IPS-20b (cell line): Measurements from ENCODE around the gene GSG1L.

Experiments
- H3K27ac ChIP-seq: one replicate; pipeline ENCODE4 v1.5.1; 2013; ENCODE audit warnings: low read length
- H3K27me3 ChIP-seq: 2 replicates; pipeline ENCODE4 v1.6.1; 2013; ENCODE audit warnings: mild to moderate bottlenecking, low read length, inconsistent platforms; ENCODE audit not compliant: insufficient read depth
- H3K36me3 ChIP-seq: 2 replicates; pipeline ENCODE4 v1.6.1; 2013; ENCODE audit warnings: low read depth, mild to moderate bottlenecking, inconsistent platforms, low read length, moderate library complexity; ENCODE audit not compliant: insufficient read depth
- H3K4me1 ChIP-seq: 2 replicates; pipeline ENCODE4 v1.6.1; 2013; ENCODE audit warnings: mild to moderate bottlenecking, control low read depth, inconsistent platforms, low read length, moderate library complexity; ENCODE audit not compliant: insufficient read depth
- H3K4me3 ChIP-seq: 2 replicates; pipeline ENCODE4 v1.5.1; 2013; ENCODE audit warnings: mild to moderate bottlenecking, low read length, inconsistent platforms
- H3K9ac ChIP-seq: 2 replicates; pipeline ENCODE4 v1.6.1; 2013; ENCODE audit warnings: low read depth, mild to moderate bottlenecking, inconsistent platforms, low read length, moderate library complexity
- H3K9me3 ChIP-seq: 2 replicates; pipeline ENCODE4 v1.6.1; 2013; ENCODE audit warnings: mild to moderate bottlenecking, low read depth, low read length, inconsistent platforms; ENCODE audit not compliant: insufficient read depth

Gene GSG1L

DNA sequence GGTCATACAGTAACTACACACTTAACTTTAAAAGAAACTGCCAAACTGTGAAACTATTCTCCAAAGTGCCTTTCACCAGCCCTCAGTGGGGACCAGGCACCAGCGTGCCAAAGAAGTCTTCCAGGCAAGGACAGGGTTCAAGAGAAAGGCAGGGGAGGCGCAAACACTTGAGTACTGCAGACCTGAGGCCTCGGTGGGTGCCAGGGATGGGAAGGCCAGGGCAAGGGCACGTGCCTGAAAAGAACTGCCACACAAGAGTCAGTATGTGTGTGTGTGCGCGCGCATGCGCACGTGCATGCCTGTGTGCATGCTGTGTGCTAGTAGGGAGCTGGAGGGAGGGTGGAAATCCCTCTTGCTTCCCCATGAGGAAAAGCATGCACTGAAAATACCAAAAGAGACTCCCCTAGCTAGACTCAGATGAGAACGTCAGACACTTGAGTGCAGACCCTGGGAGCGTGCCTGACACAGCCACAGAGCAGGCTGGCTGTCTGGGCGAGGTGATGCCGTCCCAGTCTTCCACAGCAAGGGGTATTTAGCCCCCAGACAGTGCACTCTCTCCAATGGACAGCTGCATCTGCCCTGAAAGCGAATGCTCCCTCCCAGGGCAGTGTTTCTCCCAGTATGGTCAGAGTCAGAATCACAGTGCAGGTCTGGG lies 40.1 kb upstream of the GSG1L start:
- no peaks in the 10 kb centered on the region for H3K27me3 ChIP-seq
- no peaks in the 10 kb centered on the region for H3K9me3 ChIP-seq
- H3K4me3 ChIP-seq: no peak overlapping the region
- no peaks in the 10 kb centered on the region for H3K4me1 ChIP-seq
- no peak overlapping the region for H3K9ac ChIP-seq
- peaks cover 100% of the 10 kb centered on the region for H3K36me3 ChIP-seq
- H3K27ac ChIP-seq: no peak overlapping the region

DNA sequence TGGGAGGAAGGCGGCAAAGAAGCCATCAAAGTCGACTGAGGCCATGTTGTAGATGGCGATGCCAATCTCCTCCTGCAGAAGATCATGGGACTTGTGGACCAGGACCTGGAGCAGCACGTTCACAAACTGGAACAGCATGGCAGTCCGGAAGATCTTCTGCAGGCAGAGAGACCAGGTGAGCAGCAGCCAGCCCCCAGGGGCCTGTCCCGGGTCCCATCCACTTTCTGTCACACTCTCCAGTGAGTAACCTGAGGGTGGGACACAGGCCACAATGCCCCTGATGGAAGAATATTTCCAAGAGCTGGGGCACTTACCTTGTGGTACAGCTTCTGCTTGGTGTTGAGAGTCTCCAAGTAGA lies 38.0 kb upstream of the GSG1L start:
- H3K4me3 ChIP-seq: no peak overlapping the region
- H3K36me3 ChIP-seq: peaks cover 97% of the 10 kb centered on the region
- H3K4me1 ChIP-seq: no peaks in the 10 kb centered on the region
- no peak overlapping the region for H3K9ac ChIP-seq
- H3K27me3 ChIP-seq: no peaks in the 10 kb centered on the region
- H3K9me3 ChIP-seq: no peaks in the 10 kb centered on the region
- no peak overlapping the region for H3K27ac ChIP-seq

DNA sequence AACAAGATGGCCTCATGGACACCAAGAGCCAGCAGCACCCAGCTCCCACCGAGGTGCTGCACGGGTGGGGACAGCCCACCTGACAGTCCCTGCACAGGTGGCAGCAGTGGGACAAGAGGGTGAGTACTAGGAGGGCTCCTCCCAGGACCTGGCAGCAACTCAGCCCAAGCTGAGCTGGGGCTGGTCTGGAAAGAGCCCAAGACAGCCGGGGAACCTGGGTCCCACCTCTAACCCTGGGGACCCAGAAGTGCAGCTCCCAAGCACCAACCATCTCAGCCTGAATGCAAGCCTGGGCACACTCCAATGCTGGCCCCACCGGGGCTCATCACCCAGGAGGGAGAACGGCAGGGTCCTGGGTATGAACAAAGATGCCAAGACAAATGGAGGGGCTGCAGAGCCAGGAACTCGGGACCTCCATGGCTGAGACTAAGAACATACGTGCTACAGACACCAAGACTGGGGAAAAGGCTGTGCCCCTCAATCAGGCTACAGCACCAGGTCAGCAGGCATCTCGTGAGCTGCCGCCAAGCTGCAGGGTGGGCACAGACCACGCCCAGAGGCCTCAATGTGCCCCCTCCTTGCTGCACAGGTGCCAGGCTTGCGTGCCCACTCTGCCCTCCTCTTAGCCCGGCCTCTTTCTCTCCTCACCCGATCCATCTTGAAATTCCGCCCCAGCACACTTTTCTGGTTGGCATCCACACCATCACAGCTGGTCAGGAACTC lies 37.5 kb upstream of the GSG1L start:
- Histone ChIP-seq H3K27ac (no peak overlapping the region), H3K36me3 (peaks cover 94% of the 10 kb centered on the region), H3K4me1 (no peaks in the 10 kb centered on the region), H3K9me3 (no peaks in the 10 kb centered on the region), H3K27me3 (no peaks in the 10 kb centered on the region), H3K4me3 (no peak overlapping the region), H3K9ac (no peak overlapping the region)

DNA sequence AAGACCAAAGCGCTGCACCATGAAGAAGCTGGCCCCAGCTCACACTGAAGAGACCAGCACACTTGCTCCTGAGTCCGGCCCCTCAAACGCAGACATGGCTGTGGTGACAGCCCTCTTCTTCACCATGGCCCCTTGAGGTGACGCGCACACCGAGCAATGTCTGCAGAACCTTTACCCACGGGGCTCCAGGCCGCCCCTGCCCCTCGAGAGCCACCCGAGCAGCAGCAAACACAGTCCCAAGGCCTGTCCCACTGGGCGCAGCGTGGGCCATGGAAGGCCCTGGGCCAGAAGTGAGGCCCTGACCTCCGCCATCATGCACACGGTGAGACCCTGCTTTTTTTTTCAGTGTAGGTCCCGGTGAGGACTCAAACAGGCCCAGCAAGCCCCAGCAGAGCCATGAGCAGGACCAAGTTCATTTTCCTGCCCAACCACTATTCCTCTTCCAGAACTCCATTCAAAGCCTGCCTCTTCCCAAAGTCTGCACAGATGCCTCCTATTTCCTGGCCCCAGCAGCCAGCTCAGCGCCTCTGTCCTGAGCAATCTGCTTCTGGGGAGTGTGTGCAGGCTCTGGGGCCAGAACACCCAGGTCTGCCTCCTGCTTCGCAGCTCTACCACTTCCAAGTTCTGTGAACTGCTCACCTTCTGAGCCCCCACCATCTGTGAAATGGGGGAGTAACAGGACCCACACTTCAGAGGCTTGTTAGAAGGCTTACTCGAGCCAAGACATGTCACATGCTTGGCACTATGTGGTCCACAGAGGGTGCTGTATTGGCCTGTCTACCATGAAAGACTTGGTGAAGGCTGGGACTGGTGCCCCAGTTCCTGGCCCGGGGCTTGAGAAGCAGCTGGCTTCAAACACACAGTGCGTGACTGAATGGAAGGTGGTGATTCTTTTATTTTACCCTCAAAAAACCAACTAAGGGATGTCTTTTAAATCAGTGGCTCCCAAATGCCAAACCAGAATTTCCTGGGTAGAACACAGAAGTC lies 35.7 kb upstream of the GSG1L start:
- peaks cover 80% of the 10 kb centered on the region for H3K36me3 ChIP-seq
- no peak overlapping the region for H3K27ac ChIP-seq

DNA sequence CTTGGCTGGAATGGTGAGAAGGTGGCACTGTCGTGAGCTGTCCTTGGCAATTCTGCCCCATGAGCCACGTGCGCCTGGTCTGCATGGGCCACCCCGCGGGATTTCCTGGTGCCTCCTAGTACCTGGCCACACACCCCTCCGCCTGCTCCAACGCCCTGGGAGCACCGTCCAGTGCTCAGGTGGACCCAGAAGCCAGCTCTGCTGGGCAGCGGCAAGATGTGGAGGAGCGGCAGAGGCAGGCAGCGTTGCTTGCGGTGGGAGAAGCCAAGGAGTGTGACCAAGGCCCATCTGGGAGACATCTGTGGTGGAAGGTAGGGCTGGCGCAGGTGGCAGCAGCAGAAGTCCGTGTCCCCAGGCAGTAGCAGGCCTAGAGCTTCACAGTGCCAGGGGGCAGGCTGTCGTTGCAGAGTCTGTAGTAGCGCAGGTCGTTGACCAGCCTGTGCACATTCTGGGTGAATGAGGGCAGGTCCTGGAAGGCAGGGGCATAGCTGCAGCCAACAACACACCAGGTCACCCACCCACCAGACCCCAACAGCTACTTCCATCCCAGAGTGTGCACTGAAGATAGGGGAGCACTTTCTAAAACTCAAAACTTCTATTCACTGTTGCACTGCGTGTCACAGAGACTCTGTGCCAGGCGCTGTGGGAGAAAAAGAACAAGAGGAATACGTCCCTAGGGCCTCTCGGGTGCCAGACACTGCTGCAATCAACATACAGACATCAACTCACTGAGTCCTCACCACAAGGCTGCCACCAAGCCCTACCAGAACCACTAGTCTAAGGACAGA lies 34.9 kb upstream of the GSG1L start:
- Histone ChIP-seq H3K4me3 (no peak overlapping the region), H3K27ac (no peak overlapping the region), H3K9me3 (no peaks in the 10 kb centered on the region), H3K27me3 (no peaks in the 10 kb centered on the region), H3K9ac (no peak overlapping the region), H3K36me3 (peaks cover 71% of the 10 kb centered on the region), H3K4me1 (peaks cover 6% of the 10 kb centered on the region)

More for the DNA sequence above, 35.7 kb upstream of the GSG1L start:
- Histone ChIP-seq H3K9ac (no peak overlapping the region), H3K4me3 (no peak overlapping the region), H3K27me3 (no peaks in the 10 kb centered on the region), H3K4me1 (no peaks in the 10 kb centered on the region), H3K9me3 (no peaks in the 10 kb centered on the region)

DNA sequence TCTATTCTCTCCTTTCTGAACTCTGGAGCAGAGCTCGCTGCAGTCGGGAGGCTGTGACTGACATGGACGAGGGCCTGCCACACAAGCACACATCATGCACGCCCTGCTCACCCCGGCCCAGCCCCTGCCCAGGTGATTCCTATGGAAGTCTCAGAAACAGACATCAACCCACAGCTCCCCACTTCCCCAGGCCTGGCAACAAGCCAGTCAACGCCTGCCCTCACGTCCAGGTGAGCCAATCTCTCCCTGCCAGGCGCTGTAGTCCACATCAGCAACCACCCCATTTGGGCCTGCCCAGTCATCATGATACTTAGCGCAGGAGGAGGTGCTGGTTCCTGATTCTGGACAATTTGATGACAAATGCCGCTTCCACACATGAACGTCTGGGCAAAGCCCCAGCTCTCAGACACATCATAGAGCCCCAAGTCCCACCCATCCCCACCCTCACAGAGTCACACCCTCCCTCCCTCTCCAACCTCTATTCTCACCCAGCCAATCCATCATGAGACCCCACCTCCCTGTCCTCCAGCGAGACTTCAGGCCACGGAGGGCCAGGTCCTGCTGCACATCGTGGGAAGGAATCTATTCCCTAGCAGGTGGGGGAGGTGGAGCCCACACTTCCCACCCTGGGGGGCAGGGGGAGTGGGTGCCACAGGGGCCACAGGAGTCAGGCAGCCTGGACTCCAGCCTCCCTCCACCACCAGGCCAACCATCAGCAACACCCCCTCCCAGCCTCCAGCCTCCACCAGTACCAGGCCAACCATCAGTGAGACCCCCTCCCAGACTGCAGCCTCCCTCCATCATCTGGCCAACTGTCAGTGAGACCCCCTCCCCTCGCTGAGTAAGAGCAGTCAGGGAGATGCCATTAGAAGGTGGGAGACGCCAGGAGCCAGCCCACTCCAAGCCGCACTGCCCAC lies 33.7 kb upstream of the GSG1L start:
- H3K36me3 ChIP-seq: peaks cover 60% of the 10 kb centered on the region

DNA sequence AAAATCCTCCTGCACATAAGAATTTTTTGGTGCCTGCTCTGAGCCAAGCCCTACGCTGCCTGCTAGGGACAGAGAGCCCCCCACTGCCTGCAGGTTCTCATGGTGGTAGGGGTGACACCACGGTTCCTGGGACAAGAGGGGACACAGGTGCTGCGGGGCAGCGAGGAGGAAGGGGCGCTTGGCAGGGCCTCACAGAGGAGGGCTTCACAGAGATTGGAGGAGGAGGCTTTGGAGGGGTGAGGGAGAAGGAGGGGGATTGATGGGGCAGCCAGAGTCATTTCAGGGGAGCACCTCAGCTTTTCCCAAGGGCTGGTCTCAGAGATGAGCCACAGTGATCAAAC lies 29.8 kb upstream of the GSG1L start:
- Histone ChIP-seq H3K9me3 (no peaks in the 10 kb centered on the region), H3K9ac (peak overlapping the region; percentile 46), H3K4me3 (peak overlapping the region; percentile 3; the same call in 1 of the 2 replicates), H3K4me1 (peaks cover 18% of the 10 kb centered on the region), H3K27me3 (no peaks in the 10 kb centered on the region), H3K27ac (peak overlapping the region; percentile 44), H3K36me3 (peaks cover 21% of the 10 kb centered on the region)

More for the DNA sequence above, 33.7 kb upstream of the GSG1L start:
- peaks cover 10% of the 10 kb centered on the region for H3K4me1 ChIP-seq
- no peak overlapping the region for H3K27ac ChIP-seq
- H3K4me3 ChIP-seq: no peak overlapping the region
- H3K27me3 ChIP-seq: no peaks in the 10 kb centered on the region
- no peaks in the 10 kb centered on the region for H3K9me3 ChIP-seq
- H3K9ac ChIP-seq: no peak overlapping the region

DNA sequence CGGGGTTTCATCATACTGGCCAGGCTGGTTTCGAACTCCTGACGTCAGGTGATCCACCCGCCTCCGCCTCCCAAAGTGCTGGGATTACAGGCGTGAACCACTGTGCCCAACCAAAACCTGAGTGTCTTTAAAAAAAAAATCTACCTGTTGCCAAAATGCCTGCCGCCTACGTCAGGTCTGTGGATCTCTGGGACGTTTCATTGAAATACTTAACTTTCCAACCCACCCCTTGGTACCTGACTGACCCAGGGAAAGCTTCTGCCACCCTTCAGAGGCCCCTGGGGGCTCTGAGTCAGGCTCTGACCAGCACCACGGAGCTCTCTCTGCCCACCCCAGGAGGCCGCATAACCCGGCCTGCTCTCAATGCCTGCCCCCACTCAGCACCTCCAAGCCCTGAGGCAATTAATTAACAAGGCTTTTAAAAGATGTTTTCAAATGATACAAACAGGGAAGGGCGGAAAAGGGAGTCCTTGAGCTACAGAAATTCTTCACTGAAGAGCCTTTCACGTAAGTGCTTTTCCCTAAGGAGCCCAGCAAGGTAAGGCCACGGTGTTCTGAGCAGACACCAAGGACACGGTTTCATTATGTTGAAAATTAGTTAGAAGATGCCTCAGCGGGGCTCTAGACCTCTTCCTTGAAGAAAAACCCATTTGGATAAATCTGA lies 29.3 kb upstream of the GSG1L start:
- H3K9me3 ChIP-seq: no peaks in the 10 kb centered on the region
- peaks cover 16% of the 10 kb centered on the region for H3K36me3 ChIP-seq
- peak overlapping the region; percentile 3; the same call in 1 of the 2 replicates for H3K4me3 ChIP-seq
- H3K27ac ChIP-seq: peak overlapping the region; percentile 44
- peaks cover 18% of the 10 kb centered on the region for H3K4me1 ChIP-seq
- no peaks in the 10 kb centered on the region for H3K27me3 ChIP-seq
- peak overlapping the region; percentile 46 for H3K9ac ChIP-seq

DNA sequence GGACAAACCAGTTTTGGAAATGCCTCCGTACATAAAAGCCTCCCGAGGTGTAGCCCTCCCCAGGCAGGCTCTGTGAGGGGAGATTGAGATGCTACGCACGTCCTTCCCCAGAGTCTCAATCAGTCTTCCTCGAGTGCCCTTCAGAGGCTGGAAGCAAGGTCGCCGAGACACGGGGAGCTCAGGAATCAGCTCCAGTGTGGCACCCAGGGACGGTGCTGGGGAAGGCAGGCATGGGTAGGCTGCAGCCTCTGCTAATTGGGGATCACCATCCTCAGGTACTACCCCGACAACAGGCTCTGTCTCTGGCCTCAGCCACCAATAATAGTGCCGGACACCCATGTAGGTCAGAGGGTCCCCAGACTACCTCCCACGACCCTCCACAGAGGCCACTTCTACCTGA lies 28.1 kb upstream of the GSG1L start:
- peaks cover 6% of the 10 kb centered on the region; the same call in 1 of the 2 replicates for H3K36me3 ChIP-seq
- no peak overlapping the region for H3K27ac ChIP-seq
- H3K4me1 ChIP-seq: peaks cover 18% of the 10 kb centered on the region

More for the DNA sequence above, 28.1 kb upstream of the GSG1L start:
- no peaks in the 10 kb centered on the region for H3K27me3 ChIP-seq
- H3K9ac ChIP-seq: no peak overlapping the region
- H3K9me3 ChIP-seq: no peaks in the 10 kb centered on the region
- no peak overlapping the region for H3K4me3 ChIP-seq
